GM21825 (cell line): Measurements from ENCODE around the gene ANAPC10.
A peak's percentile ranks its signal among the peaks of the same experiment; 100 is the strongest.
"Not testable (repeated sequence)": the region's sequence is repeated elsewhere in the genome, so short reads cannot be mapped to it uniquely, and the experiment has no call there.

Experiments used
- ATAC-seq: cut with Tn5 transposase; IDR thresholded peaks from one replicate; pipeline ENCODE4 v1.9.1; 2021; ENCODE audit warnings: mild to moderate bottlenecking, moderate library complexity; ENCODE audit not compliant: unreplicated experiment

The ANAPC10 gene

GRCh38 chr4:145012841-145013240 lies 85.2 kb downstream of the ANAPC10 start:
- no peak for ATAC-seq

DNA sequence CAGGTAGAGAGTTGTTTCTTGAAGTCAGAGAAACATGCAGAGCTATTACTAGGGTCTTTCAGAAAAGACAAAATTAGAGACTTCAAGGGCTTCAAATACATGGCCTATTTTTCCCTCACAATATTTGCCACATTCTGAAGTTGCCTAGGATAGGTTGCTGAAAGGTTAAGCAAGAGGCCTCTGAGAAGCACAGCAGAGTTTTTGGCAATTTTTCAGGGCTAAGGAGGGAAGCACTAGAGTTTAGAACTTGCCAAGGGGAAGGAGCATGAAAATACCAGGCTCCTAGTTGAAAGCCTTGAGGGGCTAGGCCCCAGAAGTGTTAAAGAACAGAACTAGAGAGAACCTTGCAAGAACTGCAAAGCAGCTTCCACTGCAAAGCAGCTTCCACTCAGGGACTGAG lies 86.4 kb downstream of the ANAPC10 start:
- ATAC-seq: no peak

GRCh38 chr4:145010315-145010714 lies 87.7 kb downstream of the ANAPC10 start:
- not testable (repeated sequence) for ATAC-seq

GRCh38 chr4:145003675-145004074 lies 94.3 kb downstream of the ANAPC10 start:
- ATAC-seq: no peak

- ATAC-seq: no peak
Measured at GRCh38 chr4:145001635-145002034, 96.4 kb downstream of the ANAPC10 start.

DNA sequence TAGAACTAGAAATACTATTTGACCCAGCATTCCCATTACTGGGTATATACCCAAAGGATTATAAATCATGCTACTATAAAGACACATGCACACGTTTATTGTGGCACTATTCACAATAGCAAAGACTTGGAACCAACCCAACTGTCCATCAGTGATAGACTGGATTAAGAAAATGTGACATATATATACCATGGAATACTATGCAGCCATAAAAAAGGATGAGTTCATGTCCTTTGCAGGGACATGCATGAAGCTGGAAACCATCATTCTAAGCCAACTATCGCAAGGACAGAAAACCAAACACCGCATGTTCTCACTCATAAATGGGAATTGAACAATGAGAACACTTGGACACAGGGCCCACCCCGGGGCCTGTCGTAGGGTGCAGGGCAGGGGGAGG lies 97.3 kb downstream of the ANAPC10 start:
- ATAC-seq: not testable (repeated sequence)

- no peak for ATAC-seq
Measured at GRCh38 chr4:144989306-144989705, 108.7 kb downstream of the ANAPC10 start.

- no peak for ATAC-seq
Measured at GRCh38 chr4:144985531-144985930, 112.5 kb downstream of the ANAPC10 start.

DNA sequence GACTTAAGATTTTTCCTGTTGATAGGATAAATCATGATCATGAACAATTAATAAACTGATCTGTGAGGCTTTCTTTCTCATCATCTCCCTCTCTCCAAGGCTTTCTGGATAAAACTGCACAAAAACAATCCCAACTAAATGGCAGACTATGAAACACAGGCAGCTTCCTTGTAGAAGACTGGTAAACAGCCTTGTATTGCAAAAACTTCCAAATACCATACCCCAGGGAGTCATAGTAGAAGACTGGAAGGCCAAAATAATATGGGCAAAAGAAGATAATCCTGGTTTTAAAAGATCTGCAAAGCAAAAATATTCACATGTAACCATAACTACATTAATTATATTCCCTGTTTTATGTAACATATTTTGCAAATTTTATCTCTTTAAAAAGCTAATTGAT lies 113.0 kb downstream of the ANAPC10 start:
- ATAC-seq: no peak

DNA sequence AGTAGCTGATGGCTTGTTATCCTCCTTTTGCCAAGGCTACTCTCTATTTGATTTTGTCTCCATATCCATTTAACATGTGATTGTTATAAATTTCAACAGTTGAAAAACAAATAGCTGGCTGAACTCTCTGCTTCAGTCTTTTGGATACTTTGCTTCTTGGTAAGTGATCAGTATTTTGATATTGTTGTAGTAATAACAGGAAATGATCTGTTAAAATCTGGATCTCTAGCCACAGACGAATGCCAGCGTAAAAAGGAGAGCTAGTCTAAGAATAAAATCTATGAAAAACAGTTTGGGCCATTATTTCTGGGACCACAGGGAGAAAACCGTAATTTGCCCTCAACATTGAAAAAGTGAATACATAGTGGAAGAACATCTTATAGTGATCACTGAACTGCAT lies 113.8 kb downstream of the ANAPC10 start:
- ATAC-seq: no peak

DNA sequence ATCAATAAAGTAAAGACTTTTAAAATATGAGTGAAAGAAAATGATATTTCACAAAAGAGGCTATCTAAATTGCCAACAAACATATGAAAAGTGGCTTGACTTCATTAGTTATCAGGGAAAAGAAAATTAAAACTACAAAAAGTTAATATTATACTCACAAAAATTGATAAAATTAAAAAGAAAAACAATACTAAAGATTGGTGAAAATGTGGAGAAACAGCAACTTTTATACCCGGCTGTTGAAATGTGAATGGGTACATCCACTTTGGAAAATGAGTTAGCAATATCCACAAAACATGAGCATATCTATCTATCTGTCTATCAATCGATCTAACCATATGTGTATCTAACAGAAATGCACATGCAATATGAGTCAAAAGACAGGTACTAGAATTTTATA lies 122.3 kb downstream of the ANAPC10 start:
- no peak for ATAC-seq

- ATAC-seq: peak; percentile 71
Measured at GRCh38 chr4:144970597-144970996, 127.4 kb downstream of the ANAPC10 start.

DNA sequence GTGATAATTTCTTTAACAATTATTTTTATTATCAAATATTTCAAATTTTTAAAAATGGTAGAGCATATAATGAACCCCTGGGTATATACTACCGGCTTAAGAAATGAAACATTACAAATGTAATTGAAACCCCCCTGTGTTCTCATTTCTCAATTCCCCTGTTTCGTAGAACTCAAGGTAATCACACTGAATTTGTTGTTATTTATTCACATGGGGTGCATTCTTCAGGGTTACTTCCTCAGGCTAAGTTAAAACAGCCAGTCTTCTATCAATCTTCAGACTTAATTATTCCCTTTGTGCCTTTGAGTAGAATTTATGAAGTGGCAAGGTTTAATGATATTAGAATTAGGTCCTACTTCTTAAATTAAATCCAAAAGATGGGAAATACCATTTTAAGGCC lies 128.2 kb downstream of the ANAPC10 start:
- ATAC-seq: no peak

- ATAC-seq: no peak
Measured at GRCh38 chr4:144968606-144969005, 129.4 kb downstream of the ANAPC10 start.

DNA sequence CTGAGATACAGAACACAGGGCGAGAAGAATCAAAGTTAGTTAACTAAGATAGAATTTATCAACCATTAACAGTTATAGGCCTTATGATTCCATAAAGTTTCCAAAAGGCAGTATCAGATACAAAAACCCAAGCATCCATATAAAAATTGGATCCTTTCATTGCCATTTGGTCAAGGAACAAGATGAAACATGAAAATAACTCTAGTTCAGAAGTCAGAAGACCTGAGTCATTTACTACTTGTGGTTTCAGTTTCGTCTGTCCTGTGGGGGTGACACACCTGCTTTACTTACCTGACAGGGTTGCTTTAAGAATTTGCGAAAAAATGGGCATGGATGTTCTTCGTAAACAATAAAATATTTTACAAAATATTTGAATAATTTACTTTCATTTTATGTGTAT lies 130.8 kb downstream of the ANAPC10 start:
- ATAC-seq: peak; percentile 65

DNA sequence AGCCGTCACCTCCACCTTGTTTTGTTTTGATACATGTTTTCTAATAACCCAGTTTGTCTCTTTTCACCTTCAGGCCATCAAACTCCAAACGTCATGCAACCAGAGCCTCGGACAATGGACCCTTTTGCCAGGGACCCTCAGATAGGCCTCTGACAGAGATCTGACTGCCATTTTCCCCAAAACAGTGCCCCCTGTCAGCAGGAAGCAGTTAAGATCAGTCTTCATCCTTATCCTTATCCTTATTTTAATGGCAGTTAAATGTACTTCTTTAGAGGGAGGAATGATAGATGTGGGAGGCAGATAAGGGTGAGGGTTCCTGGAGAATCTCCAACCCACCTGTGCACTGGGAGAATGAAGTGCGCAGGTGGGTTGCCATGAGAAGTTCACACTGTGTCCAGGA lies 135.7 kb downstream of the ANAPC10 start:
- no peak for ATAC-seq

DNA sequence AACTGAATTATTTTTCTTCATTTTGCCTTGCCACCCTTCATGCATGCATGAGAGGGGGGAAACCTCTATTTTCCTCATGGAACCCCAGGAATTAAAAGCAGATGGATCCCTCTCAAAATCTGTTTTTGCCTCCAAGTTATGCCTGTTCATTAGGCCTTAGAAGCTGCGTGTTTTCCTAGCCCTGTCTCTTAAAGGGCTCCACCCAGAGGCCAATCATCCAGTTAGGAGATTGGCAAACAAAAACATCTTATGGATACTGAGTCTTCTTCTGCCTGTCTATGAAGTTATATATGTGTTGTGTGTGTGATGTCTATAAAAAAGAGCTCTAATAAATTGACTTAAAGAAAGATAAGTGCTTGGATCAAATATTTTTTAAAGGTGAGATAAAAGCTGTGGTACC lies 142.9 kb downstream of the ANAPC10 start:
- no peak for ATAC-seq

- no peak for ATAC-seq
Measured at GRCh38 chr4:144954230-144954629, 143.8 kb downstream of the ANAPC10 start.

DNA sequence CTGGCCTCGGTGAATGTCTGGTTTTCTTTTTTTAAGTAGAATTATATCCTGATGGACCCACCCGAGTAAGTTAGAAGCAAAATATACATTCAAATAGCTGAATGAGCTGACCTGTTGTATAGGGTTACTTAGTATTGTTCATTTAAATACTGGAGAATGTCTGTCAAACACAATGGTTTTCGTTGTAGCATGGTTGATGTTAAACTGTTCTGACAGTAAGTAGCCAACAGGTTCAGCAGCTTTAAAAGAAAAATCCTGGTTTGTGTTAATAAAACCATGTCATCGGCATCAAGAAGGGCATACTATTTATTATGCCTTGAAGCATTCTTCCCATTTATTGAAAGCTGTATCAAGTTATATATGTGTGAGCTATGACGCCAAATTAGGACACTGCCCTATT lies 149.6 kb downstream of the ANAPC10 start:
- ATAC-seq: no peak

DNA sequence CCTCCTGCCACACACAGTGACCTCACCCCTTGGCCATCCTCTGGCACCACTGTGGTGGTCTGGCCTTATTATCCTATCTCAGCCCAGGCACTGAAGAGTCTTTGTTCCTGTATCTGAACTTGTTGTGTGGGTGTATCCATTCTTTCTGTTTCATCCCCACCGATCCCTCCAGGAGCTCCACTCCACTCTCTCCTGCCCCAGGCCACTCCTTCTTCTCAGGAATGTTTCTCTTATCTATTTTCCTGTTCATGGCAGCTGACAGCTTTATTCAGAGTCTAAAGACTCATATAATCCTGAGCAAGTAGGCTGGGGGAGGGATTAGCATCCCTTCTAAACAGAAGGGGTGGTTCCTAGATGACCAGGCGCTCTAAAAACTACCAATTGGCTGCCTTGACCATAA lies 150.0 kb downstream of the ANAPC10 start:
- ATAC-seq: no peak
